IPS-11a (cell line): ENCODE measurements around the gene GPC6.

Experiments
- H3K4me3 ChIP-seq: one replicate; pipeline ENCODE4 v1.5.1; 2013; ENCODE audit warnings: low read depth, low read length, control low read depth

GPC6 gene

GRCh38 chr13:93368296-93368695 is 141.7 kb downstream of the GPC6 start:
- no peak overlapping the region for H3K4me3 ChIP-seq

- no peak overlapping the region for H3K4me3 ChIP-seq
These were observed 142.1 kb downstream of the GPC6 start for GRCh38 chr13:93368718-93369117.

GRCh38 chr13:93372856-93373255 is 146.2 kb downstream of the GPC6 start:
- H3K4me3 ChIP-seq = no peak overlapping the region

- no peak overlapping the region for H3K4me3 ChIP-seq
These were observed 148.9 kb downstream of the GPC6 start for GRCh38 chr13:93375491-93375890.

GRCh38 chr13:93377196-93377595 is 150.6 kb downstream of the GPC6 start:
- H3K4me3 ChIP-seq = no peak overlapping the region

GRCh38 chr13:93378184-93378583 is 151.6 kb downstream of the GPC6 start:
- no peak overlapping the region for H3K4me3 ChIP-seq

GRCh38 chr13:93386116-93386515 is 159.5 kb downstream of the GPC6 start:
- no peak overlapping the region for H3K4me3 ChIP-seq

- H3K4me3 ChIP-seq = no peak overlapping the region
These were observed 162.1 kb downstream of the GPC6 start for GRCh38 chr13:93388701-93389100.

GRCh38 chr13:93397619-93398018 is 171.0 kb downstream of the GPC6 start:
- H3K4me3 ChIP-seq = no peak overlapping the region

GRCh38 chr13:93398167-93399035 is 171.8 kb downstream of the GPC6 start:
- H3K4me3 ChIP-seq = no peak overlapping the region

- H3K4me3 ChIP-seq = no peak overlapping the region
These were observed 172.6 kb downstream of the GPC6 start for GRCh38 chr13:93399212-93399611.

GRCh38 chr13:93406136-93406535 is 179.5 kb downstream of the GPC6 start:
- H3K4me3 ChIP-seq = no peak overlapping the region

- no peak overlapping the region for H3K4me3 ChIP-seq
These were observed 180.9 kb downstream of the GPC6 start for GRCh38 chr13:93407551-93407950.

- H3K4me3 ChIP-seq = no peak overlapping the region
These were observed 182.4 kb downstream of the GPC6 start for GRCh38 chr13:93409001-93409400.

GRCh38 chr13:93409816-93410215 is 183.2 kb downstream of the GPC6 start:
- no peak overlapping the region for H3K4me3 ChIP-seq

GRCh38 chr13:93411186-93411680 is 184.6 kb downstream of the GPC6 start:
- H3K4me3 ChIP-seq = no peak overlapping the region

GRCh38 chr13:93412676-93413075 is 186.1 kb downstream of the GPC6 start:
- no peak overlapping the region for H3K4me3 ChIP-seq

GRCh38 chr13:93413972-93414717 is 187.5 kb downstream of the GPC6 start:
- H3K4me3 ChIP-seq = no peak overlapping the region

- H3K4me3 ChIP-seq = no peak overlapping the region
These were observed 190.2 kb downstream of the GPC6 start for GRCh38 chr13:93416736-93417355.

- no peak overlapping the region for H3K4me3 ChIP-seq
These were observed 191.8 kb downstream of the GPC6 start for GRCh38 chr13:93418398-93418797.

- H3K4me3 ChIP-seq = no peak overlapping the region
These were observed 193.6 kb downstream of the GPC6 start for GRCh38 chr13:93420206-93420605.

GRCh38 chr13:93420887-93421286 is 194.3 kb downstream of the GPC6 start:
- no peak overlapping the region for H3K4me3 ChIP-seq
